ENCODE results near the gene PCAT7.
"Not testable (repeated sequence)": the region's sequence is repeated elsewhere in the genome, so short reads cannot be mapped to it uniquely, and the experiment has no call there.

GRCh38 chr9:94544335-94544734, 10.5 kb upstream of the PCAT7 start:
- not testable (repeated sequence) for TF ChIP-seq CTCF (IDR thresholded peaks at IDR 0.05; ENCODE audit: insufficient read depth, low read depth, low read length); EZH2 (IDR thresholded peaks at IDR 0.05; ENCODE audit: insufficient read depth, low read length)

Measured in astrocyte (in vitro differentiated cells and primary cell).